ENCODE data around the gene SH3BGRL2.
"Not testable (repeated sequence)": the region's sequence is repeated elsewhere in the genome, so short reads cannot be mapped to it uniquely, and the experiment has no call there.

The SH3BGRL2 gene

GRCh38 chr6:79704200-79704599 is 73.1 kb downstream of the SH3BGRL2 start:
- no peak for DNase-seq

DNA sequence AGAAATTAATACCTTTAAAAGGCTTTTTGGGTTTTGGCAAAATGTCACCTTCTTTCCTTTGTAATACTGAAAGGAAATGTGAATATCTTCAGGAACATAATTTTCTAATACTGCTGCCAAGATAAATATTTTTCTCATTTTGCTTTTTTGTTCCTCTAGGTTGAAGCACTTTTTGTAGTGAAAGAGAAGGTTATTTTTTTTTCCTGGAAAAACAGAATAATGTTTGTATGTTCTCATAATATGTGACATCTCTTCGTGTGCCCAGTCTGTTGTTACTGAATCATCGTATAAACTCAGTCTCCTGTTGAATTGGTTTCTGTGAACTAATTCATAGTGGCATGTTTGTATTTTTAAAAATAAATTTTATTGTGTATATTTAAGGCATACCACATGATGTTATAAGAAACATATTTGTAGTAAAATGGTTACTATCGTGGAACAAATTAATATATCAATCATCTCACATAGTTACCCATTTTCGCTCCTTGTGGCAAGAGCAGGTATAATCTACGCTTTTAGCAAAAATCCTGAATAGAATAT is 74.4 kb downstream of the SH3BGRL2 start:
- DNase-seq = no peak

- no peak for DNase-seq
Measured at GRCh38 chr6:79706527-79706926, 75.4 kb downstream of the SH3BGRL2 start.

GRCh38 chr6:79707621-79708020 is 76.5 kb downstream of the SH3BGRL2 start:
- DNase-seq = no peak

GRCh38 chr6:79708095-79708791 is 77.1 kb downstream of the SH3BGRL2 start:
- DNase-seq = no peak

- no peak for DNase-seq
Measured at GRCh38 chr6:79710127-79710526, 79.0 kb downstream of the SH3BGRL2 start.

DNA sequence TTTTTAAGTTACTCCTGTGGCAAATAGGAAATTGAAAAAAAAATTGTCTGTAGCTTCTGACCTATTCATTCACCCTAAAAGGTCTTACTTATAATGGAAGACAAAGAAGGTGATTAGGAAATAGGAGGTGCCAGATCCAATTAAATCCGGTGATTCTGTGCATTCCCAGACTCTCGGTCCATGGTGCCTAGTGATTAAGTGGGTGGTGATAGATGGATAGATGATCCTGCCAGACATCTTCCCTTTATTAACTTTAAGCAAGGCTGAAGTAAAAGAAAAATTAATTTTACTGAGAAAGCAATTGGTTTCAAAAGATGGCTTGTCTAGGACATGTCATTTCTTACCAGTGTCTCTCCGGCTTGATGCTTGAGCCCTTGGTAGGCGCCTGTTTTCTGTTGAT is 80.0 kb downstream of the SH3BGRL2 start:
- no peak for DNase-seq

DNA sequence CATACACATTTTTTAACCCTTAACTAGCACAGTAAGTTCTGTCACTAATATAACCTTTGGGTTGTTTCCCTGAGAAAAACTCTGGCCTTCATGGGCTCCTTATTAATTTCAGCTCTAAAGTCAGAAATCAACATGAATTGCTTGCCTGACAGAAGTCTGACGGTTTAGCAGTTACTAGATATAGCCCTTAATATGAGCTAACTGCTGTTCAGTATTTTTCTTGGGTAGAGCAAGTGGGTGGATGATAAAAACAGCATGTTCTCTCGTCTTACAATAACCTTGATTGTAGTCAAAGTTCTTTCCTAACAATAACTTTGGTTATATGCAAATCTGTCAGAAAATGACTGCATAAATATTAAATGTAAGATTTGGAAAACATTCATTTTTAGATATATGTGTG is 81.0 kb downstream of the SH3BGRL2 start:
- no peak for DNase-seq

DNA sequence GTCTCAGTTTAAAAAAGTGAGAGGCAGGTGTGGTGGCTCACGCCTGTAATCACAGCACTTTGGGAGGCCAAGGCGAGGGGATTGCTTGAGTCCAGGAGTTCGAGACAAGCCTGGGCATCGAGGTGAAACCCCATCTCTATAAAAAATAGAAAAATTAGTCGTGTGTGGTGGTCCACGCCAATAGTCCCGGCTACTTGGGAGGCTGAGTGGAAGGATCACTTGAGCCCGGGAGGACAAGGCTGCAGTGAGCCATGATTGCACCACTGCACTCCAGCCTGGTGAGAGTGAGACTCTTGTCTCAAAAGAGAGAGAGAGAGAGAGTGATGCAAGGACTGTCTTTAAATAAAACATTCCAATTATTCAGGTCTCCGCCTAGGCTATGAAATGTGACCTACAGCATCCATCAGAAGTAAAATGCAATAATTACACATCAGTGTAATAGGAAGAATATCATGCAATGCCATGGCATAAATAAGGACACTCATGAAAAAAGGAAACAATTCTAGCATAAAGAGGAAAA is 81.5 kb downstream of the SH3BGRL2 start:
- DNase-seq = no peak

GRCh38 chr6:79713701-79714322 is 82.7 kb downstream of the SH3BGRL2 start:
- DNase-seq = no peak

DNA sequence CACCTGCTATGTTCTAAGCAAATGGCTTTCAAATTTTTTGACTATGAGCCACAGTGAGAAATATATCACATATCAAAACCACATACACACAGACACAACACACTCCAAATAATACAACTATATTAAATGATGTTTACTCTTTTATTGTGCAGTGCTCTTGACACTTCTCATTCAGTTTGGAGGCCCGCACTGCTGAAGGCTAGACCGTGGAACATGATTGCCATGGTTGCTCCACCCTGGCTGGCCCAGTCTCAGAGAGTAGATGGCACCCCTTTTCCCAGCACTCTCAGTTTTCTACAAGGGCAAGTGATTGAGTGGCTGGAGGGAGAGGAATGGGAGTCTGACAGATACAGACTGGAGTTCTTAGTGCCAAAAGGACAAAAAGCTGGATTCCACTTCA is 86.9 kb downstream of the SH3BGRL2 start:
- DNase-seq = no peak

DNA sequence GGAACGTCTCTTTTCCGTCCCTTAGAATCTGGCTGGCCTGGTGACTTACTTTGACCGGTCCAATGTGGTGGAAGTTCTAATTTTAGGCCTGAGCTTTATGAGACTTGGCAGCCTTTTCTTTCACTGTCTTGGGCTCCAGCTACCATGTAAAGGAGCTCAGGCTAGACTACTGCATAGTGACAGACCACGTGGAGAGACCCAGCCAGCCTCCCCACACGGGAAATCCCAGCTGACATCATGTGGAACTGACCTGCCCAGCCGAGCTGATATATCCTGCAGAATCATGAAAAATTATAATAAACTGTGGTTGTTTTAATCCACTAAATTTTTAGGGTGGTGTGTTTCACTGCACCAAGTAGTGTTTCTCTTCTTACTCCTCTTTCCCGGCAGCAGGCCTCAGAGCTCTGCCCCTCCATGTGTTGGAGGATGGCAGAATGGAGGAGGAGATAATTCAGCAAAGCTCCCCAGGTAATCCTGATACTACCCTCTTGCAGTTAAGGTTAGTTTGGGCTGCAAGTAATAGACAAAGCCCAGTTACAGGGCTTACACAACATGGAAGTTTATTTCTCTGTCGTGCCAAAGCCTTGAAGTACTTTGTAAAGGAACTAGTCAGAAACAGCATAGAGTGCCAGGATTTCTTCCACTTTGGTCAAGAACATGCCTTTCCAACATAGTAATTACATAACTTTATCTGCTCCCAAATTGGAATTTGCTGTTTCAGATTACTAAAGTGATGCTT is 87.5 kb downstream of the SH3BGRL2 start:
- DNase-seq = no peak

DNA sequence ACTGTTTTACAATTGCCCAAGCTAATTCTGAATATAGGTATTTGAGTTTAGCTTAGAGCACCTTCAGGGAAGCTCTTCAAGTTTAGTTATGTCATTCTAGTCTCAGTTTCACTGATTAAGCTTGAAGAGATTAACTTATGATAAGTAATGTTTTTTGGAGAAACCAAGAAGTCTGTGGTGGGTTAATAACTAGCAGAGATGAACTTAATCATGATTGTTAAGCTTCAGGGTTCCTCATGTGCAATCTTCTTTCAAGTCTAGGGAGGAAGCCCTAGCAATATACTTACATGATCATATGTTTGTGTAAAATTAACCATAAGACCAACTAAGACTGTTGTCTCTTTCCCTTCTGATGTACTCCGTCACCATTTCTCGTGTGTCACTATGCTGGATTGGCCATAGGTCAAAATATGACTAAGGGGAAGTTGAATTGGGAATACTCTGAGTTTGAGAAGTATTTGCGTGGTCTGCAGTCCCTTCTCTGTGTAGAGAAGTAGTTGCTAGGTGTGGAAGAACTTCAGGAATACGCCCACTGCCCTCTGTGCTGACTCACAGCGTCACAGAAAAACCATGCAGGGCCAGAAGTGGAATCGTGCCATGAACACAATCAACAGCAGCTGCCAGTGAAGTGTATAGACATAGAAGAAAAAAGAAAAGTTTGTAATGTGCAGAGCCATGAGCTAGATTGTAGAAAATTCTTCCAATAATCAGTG is 88.3 kb downstream of the SH3BGRL2 start:
- DNase-seq = no peak

DNA sequence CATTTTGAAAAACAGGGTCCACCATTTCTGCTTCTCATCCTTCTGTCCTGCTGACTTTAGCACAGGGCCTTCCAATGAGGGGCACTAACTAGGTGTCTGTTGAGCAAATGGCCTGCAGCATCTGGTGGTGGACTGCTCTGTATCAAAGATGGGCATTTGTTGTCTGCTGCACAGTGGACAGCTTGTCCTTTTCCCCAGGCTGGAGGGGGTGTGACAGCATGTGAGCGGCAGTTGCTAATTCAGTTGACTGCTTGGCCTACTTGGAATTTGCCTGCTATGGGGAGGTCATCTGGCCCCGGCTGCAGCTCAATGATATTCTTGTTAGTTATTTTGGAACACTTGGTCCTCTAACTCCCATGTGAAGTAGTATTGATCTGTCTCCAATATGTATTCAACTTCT is 93.7 kb downstream of the SH3BGRL2 start:
- DNase-seq = no peak

DNA sequence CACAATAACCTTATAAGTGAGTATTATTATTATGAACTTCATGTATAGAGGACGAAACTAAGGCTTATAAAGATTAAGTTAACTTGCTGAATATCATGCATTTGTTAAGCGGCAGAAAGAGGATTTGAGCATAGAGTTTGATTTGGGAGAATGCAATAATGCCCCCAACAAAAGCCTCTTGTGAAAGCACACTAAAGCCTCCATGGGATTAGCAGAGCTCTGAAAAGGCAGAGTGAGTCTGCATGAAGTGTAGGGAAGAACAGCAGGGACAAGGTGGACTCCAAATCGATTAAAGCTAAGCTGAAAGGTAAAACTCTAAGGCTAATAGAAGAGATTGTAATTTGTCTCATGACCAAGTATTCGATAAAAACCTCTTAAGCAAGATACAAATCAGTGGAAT is 100.3 kb downstream of the SH3BGRL2 start:
- DNase-seq = no peak

DNA sequence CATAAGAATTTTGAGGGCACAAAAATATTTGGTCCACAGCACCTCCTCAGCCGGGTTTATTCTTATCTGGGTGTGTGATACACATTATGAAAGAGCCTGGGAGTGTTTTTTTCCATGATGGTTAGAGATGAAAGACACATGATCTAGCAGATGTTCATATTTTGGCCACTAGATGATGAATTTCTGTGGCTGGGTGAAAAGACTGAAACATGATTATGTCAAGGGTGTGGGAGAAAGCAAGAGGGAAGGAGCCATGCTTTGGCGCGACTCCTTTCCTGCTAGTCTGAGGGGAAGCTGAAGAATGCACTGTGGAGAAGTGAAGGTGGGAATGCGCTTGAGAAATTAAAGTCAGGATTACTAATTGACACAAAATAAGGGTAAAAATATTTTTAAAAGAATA is 102.3 kb downstream of the SH3BGRL2 start:
- DNase-seq = no peak

DNA sequence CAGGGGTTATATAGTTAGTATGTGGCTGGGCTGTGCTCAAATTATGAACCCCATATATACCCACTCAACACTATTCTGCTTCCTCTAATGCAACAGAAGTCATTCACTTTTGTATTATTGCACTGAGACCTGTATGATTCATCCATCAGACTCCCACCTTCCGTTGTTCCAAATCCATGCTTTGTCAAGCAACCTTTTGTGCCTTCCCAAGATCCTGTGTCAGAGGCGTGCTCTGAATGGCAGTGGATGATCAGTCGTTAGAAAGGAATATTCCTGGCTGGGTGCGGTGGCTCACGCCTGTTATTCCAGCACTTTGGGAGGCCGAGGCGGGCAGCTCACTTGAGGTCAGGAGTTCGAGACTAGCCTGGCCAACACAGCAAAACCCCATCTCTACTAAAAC is 103.2 kb downstream of the SH3BGRL2 start:
- DNase-seq = no peak

- no peak for DNase-seq
Measured at GRCh38 chr6:79735183-79735582, 104.1 kb downstream of the SH3BGRL2 start.

DNA sequence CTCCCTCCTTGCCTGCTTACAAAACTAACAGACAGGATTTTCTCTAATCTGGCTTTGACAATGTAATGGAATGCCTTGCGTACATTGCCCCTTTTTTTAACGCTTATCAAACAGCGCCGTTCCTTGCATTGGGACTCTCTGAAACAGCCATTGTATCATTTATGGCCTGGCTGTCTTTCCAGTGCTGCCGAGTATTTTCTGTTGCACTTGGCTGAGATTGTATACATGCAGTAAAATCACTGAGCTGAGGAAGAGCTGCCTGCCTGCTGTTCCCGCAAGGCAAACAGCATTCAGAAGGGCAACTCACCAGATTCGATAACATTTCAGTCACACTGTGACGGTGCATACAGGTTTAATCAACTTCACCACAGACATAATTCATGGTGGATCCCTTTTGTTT is 106.0 kb downstream of the SH3BGRL2 start:
- peak; percentile 42 for DNase-seq

DNA sequence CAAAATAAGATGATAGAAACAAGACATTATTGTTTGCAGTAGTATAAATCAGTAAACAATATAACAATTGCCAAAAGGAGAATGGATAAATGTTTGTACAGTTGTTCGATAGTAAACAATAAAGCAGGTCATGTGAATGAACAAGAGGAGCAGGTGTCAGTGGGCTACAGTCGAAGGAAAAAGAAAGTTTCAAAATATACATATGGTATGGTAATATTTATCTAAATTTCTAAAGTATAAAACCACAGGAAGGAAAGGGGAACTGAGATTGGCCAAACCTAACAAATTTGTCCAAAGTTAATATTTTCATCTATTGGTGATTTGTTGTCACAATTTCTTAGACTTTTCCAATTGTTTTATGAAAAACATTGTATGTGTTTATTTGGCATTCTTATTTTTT is 110.9 kb downstream of the SH3BGRL2 start:
- no peak for DNase-seq

DNA sequence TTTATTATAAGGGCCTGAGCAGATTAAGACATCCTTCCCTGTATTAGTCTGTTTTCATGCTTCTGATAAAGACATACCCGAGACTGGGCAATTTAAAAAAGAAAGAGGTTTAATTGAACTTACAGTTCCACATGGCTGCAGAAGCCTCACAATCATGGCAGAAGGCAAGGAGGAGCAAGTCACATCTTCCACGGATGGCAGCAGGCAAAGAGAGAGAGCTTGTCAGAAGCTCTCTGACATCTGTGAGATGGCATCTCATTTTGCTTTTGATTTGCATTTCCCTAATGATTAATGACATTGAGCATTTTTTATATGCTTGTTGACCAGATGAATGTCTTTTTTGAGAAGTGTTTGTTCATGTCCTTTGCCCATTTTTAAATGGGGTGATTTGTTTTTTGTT is 114.2 kb downstream of the SH3BGRL2 start:
- not testable (repeated sequence) for DNase-seq

- DNase-seq = not testable (repeated sequence)
Measured at GRCh38 chr6:79746325-79746724, 115.2 kb downstream of the SH3BGRL2 start.

- DNase-seq = peak; percentile 18
Measured at GRCh38 chr6:79750806-79751205, 119.7 kb downstream of the SH3BGRL2 start.

All from NCI-H1092 (cell line).